VCaP (cell line): ENCODE measurements around the gene ATP2B3.

Experiments used
- H3K27ac ChIP-seq: fragments of 450-650 bp; 2 replicates; pipeline ENCODE4 v1.5.1; 2017
- CTCF ChIP-seq: fragments of 450-650 bp; conservative IDR thresholded peaks from 2 replicates; pipeline ENCODE4 v1.5.1; 2017; ENCODE audit warnings: mild to moderate bottlenecking, moderate library complexity

Gene ATP2B3

GRCh38 chrX:153490217-153490930 lies 27.1 kb upstream of the ATP2B3 start:
- no peak overlapping the region for H3K27ac ChIP-seq

GRCh38 chrX:153491351-153491914 lies 26.0 kb upstream of the ATP2B3 start:
- TF ChIP-seq CTCF: no peak
- H3K27ac ChIP-seq: no peak overlapping the region

More at GRCh38 chrX:153490217-153490930, 27.1 kb upstream of the ATP2B3 start:
- TF ChIP-seq CTCF: no peak

- no peak overlapping the region for H3K27ac ChIP-seq
- no peak for TF ChIP-seq CTCF
These were observed 25.5 kb upstream of the ATP2B3 start for GRCh38 chrX:153491918-153492317.

GRCh38 chrX:153492543-153492942 lies 24.9 kb upstream of the ATP2B3 start:
- no peak for TF ChIP-seq CTCF
- no peak overlapping the region for H3K27ac ChIP-seq

- H3K27ac ChIP-seq: no peak overlapping the region
- no peak for TF ChIP-seq CTCF
These were observed 24.4 kb upstream of the ATP2B3 start for GRCh38 chrX:153493085-153493484.

- TF ChIP-seq CTCF: no peak
- H3K27ac ChIP-seq: no peak overlapping the region
These were observed 23.4 kb upstream of the ATP2B3 start for GRCh38 chrX:153494061-153494460.

GRCh38 chrX:153494541-153495361 lies 22.7 kb upstream of the ATP2B3 start, which contains the start of gene BGN:
Gene BGN, plus strand, starts transcription at chrX:153494980. Its CDS starts 9,652 bp downstream, at chrX:153504632.
- TF ChIP-seq CTCF: peak; percentile 47
- no peak within 1 kb of the TSS for H3K27ac ChIP-seq
